Gastroesophageal sphincter (tissue), 3 donors: Measurements from ENCODE around the gene IYD.

ENCODE experiments used
- CTCF ChIP-seq, 4 experiments: fragments of 200-600 bp in 2 of 4; fragments of 450-650 bp in 2 of 4; sonication (generic) in 1 of 4; IDR thresholded peaks; one replicate each; pipeline ENCODE4 v1.5.1; 2017 to 2019; ENCODE audit warnings: antibody characterized with exemption in 4 of 4, mild to moderate bottlenecking in 2 of 4, moderate library complexity in 2 of 4
- EP300 ChIP-seq: sonication (generic); formaldehyde crosslinking; IDR thresholded peaks from one replicate; pipeline ENCODE4 v1.6.1; 2017; ENCODE audit warnings: antibody characterized with exemption, mild to moderate bottlenecking
- POLR2A ChIP-seq, 2 donors: fragments of 450-650 bp; IDR thresholded peaks; one replicate each; pipeline ENCODE4 v1.6.1; 2017; ENCODE audit warnings: antibody characterized with exemption in 2 of 2, mild to moderate bottlenecking in 2 of 2, moderate library complexity in 1 of 2
- POLR2AphosphoS5 ChIP-seq: sonication (generic); formaldehyde crosslinking; IDR thresholded peaks from one replicate; pipeline ENCODE4 v1.6.1; 2017; ENCODE audit warnings: antibody characterized with exemption

- TF ChIP-seq POLR2AphosphoS5 (no peak), CTCF (IDR thresholded peaks at IDR 0.05) (no peak), POLR2A (IDR thresholded peaks at IDR 0.05) (no peak), EP300 (no peak)
These were observed 37.5 kb upstream of the IYD start for GRCh38 chr6:150331344-150331743.
